Liver (tissue), 3 donors: ENCODE data around the gene FXYD4.

Experiments
- CTCF ChIP-seq: fragments of 150-350 bp; IDR thresholded peaks from 2 replicates; pipeline ENCODE4 v1.5.1; 2017; ENCODE audit warnings: improper control_type of control experiment, low read depth, low read length; ENCODE audit not compliant: missing input control
- GABPA ChIP-seq, 2 donors: IDR thresholded peaks in 1 of 2; conservative IDR thresholded peaks in 1 of 2; 2 replicates each; pipeline ENCODE4 v1.6.1; 2016; ENCODE audit warnings: antibody characterized with exemption in 2 of 2, mild to moderate bottlenecking in 1 of 2, moderate library complexity in 1 of 2
- JUND ChIP-seq, 2 donors: IDR thresholded peaks; 2 replicates each; pipeline ENCODE4 v1.6.1; 2016; ENCODE audit warnings: antibody characterized with exemption in 2 of 2
- MAX ChIP-seq: IDR thresholded peaks from 2 replicates; pipeline ENCODE4 v1.6.1; 2016; ENCODE audit warnings: antibody characterized with exemption
- NR2F2 ChIP-seq: IDR thresholded peaks from 2 replicates; pipeline ENCODE4 v1.6.1; 2016; ENCODE audit warnings: antibody characterized with exemption
- RAD21 ChIP-seq, 2 donors: IDR thresholded peaks; 2 replicates each; pipeline ENCODE4 v1.6.1; 2016; ENCODE audit warnings: antibody characterized with exemption in 2 of 2, mild to moderate bottlenecking in 2 of 2
- REST ChIP-seq: IDR thresholded peaks from 2 replicates; pipeline ENCODE4 v1.6.1; 2016; ENCODE audit warnings: antibody characterized with exemption, mild to moderate bottlenecking
- RXRA ChIP-seq, 2 donors: IDR thresholded peaks; 2 replicates each; pipeline ENCODE4 v1.6.1; 2017 to 2018; ENCODE audit warnings: antibody characterized with exemption in 2 of 2, mild to moderate bottlenecking in 1 of 2
- SP1 ChIP-seq: IDR thresholded peaks from 2 replicates; pipeline ENCODE4 v1.6.1; 2018; ENCODE audit warnings: antibody characterized with exemption, mild to moderate bottlenecking
- TAF1 ChIP-seq: conservative IDR thresholded peaks from 2 replicates; pipeline ENCODE4 v1.6.1; 2016; ENCODE audit warnings: antibody characterized with exemption, mild to moderate bottlenecking
- YY1 ChIP-seq: IDR thresholded peaks from 2 replicates; pipeline ENCODE4 v1.6.1; 2016; ENCODE audit warnings: antibody characterized with exemption, mild to moderate bottlenecking
- donor health status: healthy.
- donor health status: healthy.

- TF ChIP-seq CTCF (no peak), NR2F2 (no peak), REST (no peak), JUND (IDR thresholded peaks at IDR 0.05) (no peak), TAF1 (no peak), RAD21 (IDR thresholded peaks at IDR 0.05) (no peak), YY1 (no peak), MAX (no peak), GABPA (IDR thresholded peaks at IDR 0.05 in 1 of 2, conservative IDR thresholded peaks at IDR 0.05 in 1 of 2) (no peak), RXRA (IDR thresholded peaks at IDR 0.05) (no peak), SP1 (no peak)
Observed at GRCh38 chr10:43361547-43362190, 9.8 kb upstream of the FXYD4 start.
